Measurements from ENCODE around the gene EDEM2.

The EDEM2 gene

GRCh38 chr20:35120012-35120701 is 27.0 kb downstream of the EDEM2 start:
- TF ChIP-seq RAD21 (IDR thresholded peaks at IDR 0.05; ENCODE audit: low read depth): no peak
- TF ChIP-seq CREB1 (IDR thresholded peaks at IDR 0.05; ENCODE audit: low read depth): no peak
- no peak for TF ChIP-seq CEBPB (IDR thresholded peaks at IDR 0.05)
- no peak for TF ChIP-seq USF1 (IDR thresholded peaks at IDR 0.05)
- no peak for TF ChIP-seq NFIC (IDR thresholded peaks at IDR 0.05)
- TF ChIP-seq EGR1 (IDR thresholded peaks at IDR 0.05): no peak
- no peak for TF ChIP-seq EP300 (IDR thresholded peaks at IDR 0.05; ENCODE audit: borderline replicate concordance)
- no peak for TF ChIP-seq ZBTB7A (IDR thresholded peaks at IDR 0.05; ENCODE audit: low read depth)
- TF ChIP-seq YY1 (IDR thresholded peaks at IDR 0.05; ENCODE audit: low read depth): no peak
- no peak for TF ChIP-seq MAX (IDR thresholded peaks at IDR 0.05)
- TF ChIP-seq TAF1 (IDR thresholded peaks at IDR 0.05; ENCODE audit: low read depth): no peak

GRCh38 chr20:35117629-35118028 is 29.5 kb downstream of the EDEM2 start:
- TF ChIP-seq FOXM1 (IDR thresholded peaks at IDR 0.05; ENCODE audit: borderline replicate concordance, low read depth): no peak
- no peak for TF ChIP-seq TCF12 (IDR thresholded peaks at IDR 0.05; ENCODE audit: low read depth)
- no peak for TF ChIP-seq CEBPB (IDR thresholded peaks at IDR 0.05)
- TF ChIP-seq EP300 (IDR thresholded peaks at IDR 0.05; ENCODE audit: borderline replicate concordance): no peak
- TF ChIP-seq TEAD4 (IDR thresholded peaks at IDR 0.05): no peak
- TF ChIP-seq MAX (IDR thresholded peaks at IDR 0.05): no peak
- TF ChIP-seq CREB1 (IDR thresholded peaks at IDR 0.05; ENCODE audit: low read depth): no peak
- TF ChIP-seq REST (IDR thresholded peaks at IDR 0.05; ENCODE audit: low read depth): no peak
- TF ChIP-seq ZBTB7A (IDR thresholded peaks at IDR 0.05; ENCODE audit: low read depth): no peak
- no peak for TF ChIP-seq EGR1 (IDR thresholded peaks at IDR 0.05)
- no peak for TF ChIP-seq YY1 (IDR thresholded peaks at IDR 0.05; ENCODE audit: low read depth)
- TF ChIP-seq USF1 (IDR thresholded peaks at IDR 0.05): no peak
- TF ChIP-seq TAF1 (IDR thresholded peaks at IDR 0.05; ENCODE audit: low read depth): no peak
- TF ChIP-seq RAD21 (IDR thresholded peaks at IDR 0.05; ENCODE audit: low read depth): no peak
- no peak for TF ChIP-seq NFIC (IDR thresholded peaks at IDR 0.05)

GRCh38 chr20:35117196-35117595 is 29.9 kb downstream of the EDEM2 start:
- TF ChIP-seq CREB1 (IDR thresholded peaks at IDR 0.05; ENCODE audit: low read depth) (no peak), TCF12 (IDR thresholded peaks at IDR 0.05; ENCODE audit: low read depth) (no peak), EP300 (IDR thresholded peaks at IDR 0.05; ENCODE audit: borderline replicate concordance) (no peak), EGR1 (IDR thresholded peaks at IDR 0.05) (no peak), TAF1 (IDR thresholded peaks at IDR 0.05; ENCODE audit: low read depth) (no peak)

- TF ChIP-seq NFIC (IDR thresholded peaks at IDR 0.05) (no peak), TEAD4 (IDR thresholded peaks at IDR 0.05) (no peak), YY1 (IDR thresholded peaks at IDR 0.05; ENCODE audit: low read depth) (no peak), EGR1 (IDR thresholded peaks at IDR 0.05) (no peak), TAF1 (IDR thresholded peaks at IDR 0.05; ENCODE audit: low read depth) (no peak), FOXM1 (IDR thresholded peaks at IDR 0.05; ENCODE audit: borderline replicate concordance, low read depth) (no peak), RAD21 (IDR thresholded peaks at IDR 0.05; ENCODE audit: low read depth) (no peak), ZBTB7A (IDR thresholded peaks at IDR 0.05; ENCODE audit: low read depth) (no peak), CREB1 (IDR thresholded peaks at IDR 0.05; ENCODE audit: low read depth) (no peak), TCF12 (IDR thresholded peaks at IDR 0.05; ENCODE audit: low read depth) (no peak), MAX (IDR thresholded peaks at IDR 0.05) (no peak), CEBPB (IDR thresholded peaks at IDR 0.05) (no peak), USF1 (IDR thresholded peaks at IDR 0.05) (no peak)
These were observed 30.9 kb downstream of the EDEM2 start for GRCh38 chr20:35116258-35116657.

- no peak for TF ChIP-seq TCF12 (IDR thresholded peaks at IDR 0.05; ENCODE audit: low read depth)
- TF ChIP-seq REST (IDR thresholded peaks at IDR 0.05; ENCODE audit: low read depth): no peak
- no peak for TF ChIP-seq TAF1 (IDR thresholded peaks at IDR 0.05; ENCODE audit: low read depth)
- no peak for TF ChIP-seq CREB1 (IDR thresholded peaks at IDR 0.05; ENCODE audit: low read depth)
- no peak for TF ChIP-seq RAD21 (IDR thresholded peaks at IDR 0.05; ENCODE audit: low read depth)
- no peak for TF ChIP-seq TEAD4 (IDR thresholded peaks at IDR 0.05)
These were observed 31.5 kb downstream of the EDEM2 start for GRCh38 chr20:35115606-35116005.
